GM23338 (cell line): ENCODE results near the gene MEF2D. TPM values are rescaled to one million over a fixed set of nuclear protein-coding genes. Genes with fewer than 3 reads are reported as not detected.

Experiments
- ATAC-seq: fragments of 200-7000 bp; cut with Tn5 transposase; 3 replicates; pipeline ENCODE4 v1.9.1; 2020
- DNase-seq: peaks from one replicate; pipeline ENCODE4 v3.0.0-alpha.2; 2015; ENCODE audit warnings: low spot score
- H2AFZ ChIP-seq: fragments of 200-600 bp; sonication (generic); 2 replicates; pipeline ENCODE4 v1.8.0; 2016; ENCODE audit warnings: antibody characterized with exemption, mild to moderate bottlenecking, moderate library complexity
- H3F3A ChIP-seq: fragments of 200-600 bp; sonication (generic); replicated peaks from 2 replicates; pipeline ENCODE4 v1.8.0; 2017; ENCODE audit warnings: antibody characterized with exemption, mixed run types, low read depth
- H3K27ac ChIP-seq: fragments of 200-600 bp; sonication (generic); 2 replicates; pipeline ENCODE4 v1.6.1; 2016; ENCODE audit warnings: low read depth
- H3K27me3 ChIP-seq: fragments of 200-600 bp; sonication (generic); 2 replicates; pipeline ENCODE4 v1.8.0; 2016; ENCODE audit warnings: mild to moderate bottlenecking, mixed run types, moderate library complexity; ENCODE audit not compliant: insufficient read depth
- H3K36me3 ChIP-seq: fragments of 200-600 bp; sonication (generic); 2 replicates; pipeline ENCODE4 v1.8.0; 2016; ENCODE audit warnings: mild to moderate bottlenecking; ENCODE audit not compliant: insufficient read depth
- H3K4me1 ChIP-seq: fragments of 200-600 bp; sonication (generic); 2 replicates; pipeline ENCODE4 v1.8.0; 2016; ENCODE audit warnings: mild to moderate bottlenecking, moderate library complexity; ENCODE audit not compliant: insufficient read depth
- H3K4me2 ChIP-seq: fragments of 200-600 bp; sonication (generic); 2 replicates; pipeline ENCODE4 v1.7.1; 2017; ENCODE audit warnings: mixed run types
- H3K4me3 ChIP-seq: fragments of 200-600 bp; sonication (generic); 2 replicates; pipeline ENCODE4 v1.6.1; 2016; ENCODE audit warnings: mixed run types
- H3K79me2 ChIP-seq: fragments of 200-600 bp; sonication (generic); replicated peaks from 2 replicates; pipeline ENCODE4 v1.8.0; 2017; ENCODE audit warnings: mild to moderate bottlenecking; ENCODE audit not compliant: insufficient read depth
- H3K9me2 ChIP-seq: fragments of 200-600 bp; sonication (generic); 2 replicates; pipeline ENCODE4 v1.8.0; 2017; ENCODE audit not compliant: insufficient read depth
- H4K20me1 ChIP-seq: fragments of 200-600 bp; sonication (generic); replicated peaks from 2 replicates; pipeline ENCODE4 v1.8.0; 2017; ENCODE audit warnings: mild to moderate bottlenecking; ENCODE audit not compliant: insufficient read depth
- H3K27ac Mint-ChIP-seq: 2 replicates; pipeline ENCODE4 v1.8.0; 2020; ENCODE audit warnings: inconsistent platforms, mild to moderate bottlenecking, moderate library complexity, mixed read lengths
- H3K27me3 Mint-ChIP-seq: 3 replicates; pipeline ENCODE4 v1.8.0; 2022; ENCODE audit warnings: low read depth, mild to moderate bottlenecking, moderate library complexity, mixed read lengths, inconsistent platforms; ENCODE audit not compliant: insufficient read depth, poor library complexity
- H3K36me3 Mint-ChIP-seq: 3 replicates; pipeline ENCODE4 v1.8.0; 2021; ENCODE audit warnings: low read depth, mild to moderate bottlenecking, inconsistent platforms, moderate library complexity, mixed read lengths
- H3K4me1 Mint-ChIP-seq: 3 replicates; pipeline ENCODE4 v1.8.0; 2020; ENCODE audit warnings: mild to moderate bottlenecking, inconsistent platforms, mixed read lengths
- H3K4me3 Mint-ChIP-seq: 3 replicates; pipeline ENCODE4 v1.8.0; 2021; ENCODE audit warnings: moderate library complexity, mild to moderate bottlenecking, inconsistent platforms, mixed read lengths
- H3K9me3 Mint-ChIP-seq: 3 replicates; pipeline ENCODE4 v1.8.0; 2020; ENCODE audit warnings: moderate library complexity, mild to moderate bottlenecking, inconsistent platforms, mixed read lengths
- CREB1 ChIP-seq: fragments of 250-450 bp; sonication (Bioruptor Pico); IDR thresholded peaks from 2 replicates; pipeline ENCODE4 v1.5.0; 2020; ENCODE audit warnings: low read depth, mild to moderate bottlenecking, moderate library complexity
- EZH2 ChIP-seq: fragments of 200-600 bp; sonication (generic); IDR thresholded peaks from one replicate; pipeline ENCODE4 v1.8.0; 2017; ENCODE audit warnings: antibody characterized with exemption, mild to moderate bottlenecking, low read depth; ENCODE audit not compliant: unreplicated experiment
- EZH2phosphoT487 ChIP-seq: fragments of 200-600 bp; sonication (generic); IDR thresholded peaks from one replicate; pipeline ENCODE4 v1.8.1; 2018; ENCODE audit warnings: antibody characterized with exemption; ENCODE audit not compliant: unreplicated experiment
- NANOG ChIP-seq: IDR thresholded peaks from 2 replicates; pipeline ENCODE4 v1.6.1; 2016; ENCODE audit warnings: antibody characterized with exemption, borderline replicate concordance
- POLR2AphosphoS5 ChIP-seq: IDR thresholded peaks from 2 replicates; pipeline ENCODE4 v1.6.1; 2016; ENCODE audit warnings: antibody characterized with exemption, low read depth
- STAT1 ChIP-seq: IDR thresholded peaks from one replicate; pipeline ENCODE4 v1.6.1; 2016; ENCODE audit warnings: antibody characterized with exemption; ENCODE audit not compliant: unreplicated experiment
- ZNF331 ChIP-seq: fragments of 250-450 bp; sonication (Bioruptor Pico); IDR thresholded peaks from 2 replicates; pipeline ENCODE4 v1.5.0; 2020; ENCODE audit warnings: low read depth, mild to moderate bottlenecking, moderate library complexity
- polyA plus RNA-seq: library from polyadenylated mRNA; unstranded; fragments of >200 nt; fragmentation: Nextera tagmentation; extraction: Ambion mirVana; gene quantifications from 2 replicates; pipeline ENCODE4 v1.2.1, GENCODE V29; 2016
- total RNA-seq: library from RNA; depleted of rRNA; stranded (reverse); fragments of >200 nt; shearing (Covaris generic); gene quantifications from 2 replicates; pipeline ENCODE4 v1.2.3, GENCODE V29; 2014
- TF ChIP-seq, protein P1 (sequence below): IDR thresholded peaks from 2 replicates; pipeline ENCODE4 v1.6.1; 2016; ENCODE audit warnings: antibody characterized with exemption

MEF2D gene
- total and polyA plus RNA-seq, 2 experiments from 2014 or later = 10.6 to 15.5 TPM

DNA sequence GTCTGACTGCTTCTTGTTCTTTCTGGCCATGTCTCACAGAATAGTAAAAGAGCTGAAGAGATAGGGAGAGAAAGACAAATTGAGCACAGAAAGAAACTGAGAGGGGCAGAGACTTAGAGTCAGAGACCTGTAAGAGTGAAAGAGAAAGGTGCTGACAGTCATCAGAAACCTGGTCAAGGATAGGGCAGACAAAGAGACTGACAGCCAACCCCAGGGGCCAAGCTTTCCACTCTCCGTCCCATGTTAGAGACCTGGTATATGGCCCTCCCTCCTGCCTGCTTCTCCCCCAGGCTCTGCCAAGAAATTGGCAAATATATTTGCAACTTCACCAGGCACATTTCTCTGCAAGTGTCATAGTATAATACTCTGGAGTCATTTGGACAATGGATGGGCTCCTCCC lies 67.0 kb downstream of the MEF2D start:
- no peaks in the 10 kb centered on the region; the same call in 1 of the 2 replicates for H3K36me3 ChIP-seq
- Mint-ChIP-seq H3K27me3 (peaks cover 100% of the 10 kb centered on the region), H3K4me1 (peaks cover 69% of the 10 kb centered on the region), H3K27ac (no peak overlapping the region), H3K4me3 (no peak overlapping the region; the same call in 2 of the 3 replicates), H3K9me3 (peaks cover 3% of the 10 kb centered on the region; the same call in 1 of the 3 replicates), H3K36me3 (no peaks in the 10 kb centered on the region; the same call in 2 of the 3 replicates)
- no peaks in the 10 kb centered on the region for H3K79me2 ChIP-seq
- H3K4me2 ChIP-seq = 0 out of 2 replicates have a peak overlapping the region, but pooled peaks have one; percentile 72
- H3F3A ChIP-seq = peaks cover 48% of the 10 kb centered on the region
- peaks cover 68% of the 10 kb centered on the region for H3K4me1 ChIP-seq
- peaks cover 100% of the 10 kb centered on the region for H3K27me3 ChIP-seq
- DNase-seq (peak; percentile 69), ATAC-seq (peak; percentile 19)
- TF ChIP-seq NANOG (no peak), EZH2 (peak; percentile 43)
- H4K20me1 ChIP-seq = peaks cover 36% of the 10 kb centered on the region
- no peaks in the 10 kb centered on the region for H3K9me2 ChIP-seq
- H2AFZ ChIP-seq = no peak overlapping the region
- no peak overlapping the region for H3K27ac ChIP-seq
- H3K4me3 ChIP-seq = no peak overlapping the region

DNA sequence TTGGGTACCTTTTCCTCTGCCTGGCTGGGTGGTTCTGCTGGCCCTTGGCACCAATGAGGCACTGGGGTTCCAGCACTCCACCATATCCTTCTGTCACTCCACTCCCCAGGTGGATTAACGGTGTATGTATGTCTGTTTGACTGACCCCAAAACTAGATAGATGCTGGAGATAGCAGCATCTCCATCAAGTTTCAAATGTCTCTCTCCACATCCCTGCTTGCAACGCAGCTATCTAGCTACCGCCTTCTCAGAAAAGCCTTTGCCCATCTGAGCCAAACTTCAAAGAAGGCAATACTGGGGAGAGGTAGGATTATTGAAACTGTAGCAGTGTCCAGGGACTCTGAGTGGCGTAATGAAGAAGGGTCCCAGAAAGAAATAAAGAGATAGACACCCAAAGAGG lies 67.5 kb downstream of the MEF2D start:
- H4K20me1 ChIP-seq = peaks cover 36% of the 10 kb centered on the region
- TF ChIP-seq STAT1 (no peak), ZNF331 (CRISPR knock-in tag) (no peak), EZH2 (peak; percentile 40), POLR2AphosphoS5 (no peak), EZH2phosphoT487 (peak; percentile 26)
- TF ChIP-seq, protein P1, sequence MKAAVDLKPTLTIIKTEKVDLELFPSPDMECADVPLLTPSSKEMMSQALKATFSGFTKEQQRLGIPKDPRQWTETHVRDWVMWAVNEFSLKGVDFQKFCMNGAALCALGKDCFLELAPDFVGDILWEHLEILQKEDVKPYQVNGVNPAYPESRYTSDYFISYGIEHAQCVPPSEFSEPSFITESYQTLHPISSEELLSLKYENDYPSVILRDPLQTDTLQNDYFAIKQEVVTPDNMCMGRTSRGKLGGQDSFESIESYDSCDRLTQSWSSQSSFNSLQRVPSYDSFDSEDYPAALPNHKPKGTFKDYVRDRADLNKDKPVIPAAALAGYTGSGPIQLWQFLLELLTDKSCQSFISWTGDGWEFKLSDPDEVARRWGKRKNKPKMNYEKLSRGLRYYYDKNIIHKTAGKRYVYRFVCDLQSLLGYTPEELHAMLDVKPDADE = no peak
- peaks cover 100% of the 10 kb centered on the region for H3K27me3 Mint-ChIP-seq
- H3K27ac ChIP-seq = no peak overlapping the region
- DNase-seq (no peak), ATAC-seq (no peak)
- peak overlapping the region; percentile 72 for H3K4me2 ChIP-seq
- H3K27ac Mint-ChIP-seq = no peak overlapping the region
- H3K9me3 Mint-ChIP-seq = peaks cover 3% of the 10 kb centered on the region; the same call in 1 of the 3 replicates
- no peak overlapping the region for H2AFZ ChIP-seq
- peak overlapping the region; percentile 47; the same call in 1 of the 2 replicates for H3K4me3 ChIP-seq
- H3K9me2 ChIP-seq = no peaks in the 10 kb centered on the region
- H3K4me1 Mint-ChIP-seq = peaks cover 65% of the 10 kb centered on the region
- no peaks in the 10 kb centered on the region; the same call in 2 of the 3 replicates for H3K36me3 Mint-ChIP-seq
- H3K36me3 ChIP-seq = no peaks in the 10 kb centered on the region; the same call in 1 of the 2 replicates
- no peaks in the 10 kb centered on the region for H3K79me2 ChIP-seq
- peaks cover 64% of the 10 kb centered on the region for H3K4me1 ChIP-seq
- no peak overlapping the region; the same call in 2 of the 3 replicates for H3K4me3 Mint-ChIP-seq
- H3F3A ChIP-seq = peaks cover 45% of the 10 kb centered on the region
- H3K27me3 ChIP-seq = peaks cover 100% of the 10 kb centered on the region

DNA sequence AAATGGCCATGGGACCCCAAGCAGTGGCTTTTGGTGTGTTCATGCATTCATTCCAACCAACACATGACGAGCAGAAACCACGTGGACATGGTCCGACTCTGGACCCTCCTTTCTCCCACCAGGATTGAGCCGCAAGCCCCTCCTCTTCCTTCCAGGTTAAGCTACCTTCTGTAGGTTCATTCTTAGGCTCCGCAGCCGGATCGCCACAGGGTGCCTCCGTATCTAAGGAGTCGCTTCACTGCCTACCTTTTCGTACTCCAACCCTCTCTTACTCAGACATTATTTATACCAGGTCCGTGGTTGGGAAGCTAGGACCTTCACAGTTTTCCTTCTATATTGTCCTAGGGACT lies 67.9 kb downstream of the MEF2D start:
- peak overlapping the region; percentile 47 for H3K4me3 ChIP-seq
- ATAC-seq (peak; percentile 15), DNase-seq (peak; percentile 89)
- H3K27ac Mint-ChIP-seq = no peak overlapping the region
- H3K27me3 ChIP-seq = peaks cover 100% of the 10 kb centered on the region
- no peak overlapping the region for H3K27ac ChIP-seq
- no peak overlapping the region for H2AFZ ChIP-seq
- H3K4me2 ChIP-seq = peak overlapping the region; percentile 72
- peaks cover 3% of the 10 kb centered on the region; the same call in 1 of the 3 replicates for H3K9me3 Mint-ChIP-seq
- H3K4me3 Mint-ChIP-seq = peak overlapping the region; percentile 52
- peaks cover 100% of the 10 kb centered on the region for H3K27me3 Mint-ChIP-seq
- H3K9me2 ChIP-seq = no peaks in the 10 kb centered on the region
- no peaks in the 10 kb centered on the region; the same call in 1 of the 2 replicates for H3K36me3 ChIP-seq
- no peaks in the 10 kb centered on the region; the same call in 2 of the 3 replicates for H3K36me3 Mint-ChIP-seq
- H4K20me1 ChIP-seq = peaks cover 36% of the 10 kb centered on the region
- peaks cover 62% of the 10 kb centered on the region for H3K4me1 ChIP-seq
- H3F3A ChIP-seq = peaks cover 45% of the 10 kb centered on the region
- H3K79me2 ChIP-seq = no peaks in the 10 kb centered on the region
- H3K4me1 Mint-ChIP-seq = peaks cover 62% of the 10 kb centered on the region
- TF ChIP-seq CREB1 (CRISPR knock-in tag) (no peak), EZH2 (peak; percentile 71)
